IPS-15b (cell line): ENCODE results near the gene LYVE1.
"Not testable (repeated sequence)": the region's sequence is repeated elsewhere in the genome, so short reads cannot be mapped to it uniquely, and the experiment has no call there.

Source experiments
- H3K27me3 ChIP-seq: one replicate; pipeline ENCODE4 v1.6.1; 2013; ENCODE audit warnings: low read length; ENCODE audit not compliant: control insufficient read depth, insufficient read depth
- H3K36me3 ChIP-seq: one replicate; pipeline ENCODE4 v1.6.1; 2013; ENCODE audit warnings: low read length; ENCODE audit not compliant: control insufficient read depth, insufficient read depth
- H3K4me1 ChIP-seq: one replicate; pipeline ENCODE4 v1.6.1; 2013; ENCODE audit warnings: mild to moderate bottlenecking, low read length; ENCODE audit not compliant: control insufficient read depth, insufficient read depth
- H3K4me3 ChIP-seq: one replicate; pipeline ENCODE4 v1.5.1; 2013; ENCODE audit warnings: low read depth, low read length
- H3K9ac ChIP-seq: one replicate; pipeline ENCODE4 v1.6.1; 2013; ENCODE audit warnings: low read depth, mild to moderate bottlenecking, low read length
- H3K9me3 ChIP-seq: one replicate; pipeline ENCODE4 v1.6.1; 2013; ENCODE audit warnings: mild to moderate bottlenecking, low read length; ENCODE audit not compliant: control insufficient read depth, insufficient read depth

LYVE1 gene

GRCh38 chr11:10602945-10603344 lies 34.5 kb upstream of the LYVE1 start:
- no peaks in the 10 kb centered on the region for H3K27me3 ChIP-seq
- peaks cover 3% of the 10 kb centered on the region for H3K4me1 ChIP-seq
- no peak overlapping the region for H3K9ac ChIP-seq
- H3K36me3 ChIP-seq: no peaks in the 10 kb centered on the region
- H3K9me3 ChIP-seq: no peaks in the 10 kb centered on the region
- H3K4me3 ChIP-seq: no peak overlapping the region

GRCh38 chr11:10602366-10602765 lies 33.9 kb upstream of the LYVE1 start:
- no peaks in the 10 kb centered on the region for H3K27me3 ChIP-seq
- H3K36me3 ChIP-seq: no peaks in the 10 kb centered on the region
- peaks cover 3% of the 10 kb centered on the region for H3K4me1 ChIP-seq
- H3K4me3 ChIP-seq: no peak overlapping the region
- no peaks in the 10 kb centered on the region for H3K9me3 ChIP-seq
- no peak overlapping the region for H3K9ac ChIP-seq

GRCh38 chr11:10601837-10602236 lies 33.4 kb upstream of the LYVE1 start:
- no peaks in the 10 kb centered on the region for H3K36me3 ChIP-seq
- H3K27me3 ChIP-seq: no peaks in the 10 kb centered on the region
- no peak overlapping the region for H3K4me3 ChIP-seq
- H3K9me3 ChIP-seq: no peaks in the 10 kb centered on the region
- peaks cover 3% of the 10 kb centered on the region for H3K4me1 ChIP-seq
- no peak overlapping the region for H3K9ac ChIP-seq

- Histone ChIP-seq H3K9ac (no peak overlapping the region), H3K36me3 (no peaks in the 10 kb centered on the region), H3K27me3 (no peaks in the 10 kb centered on the region), H3K4me3 (no peak overlapping the region), H3K4me1 (peaks cover under 1% of the 10 kb centered on the region), H3K9me3 (no peaks in the 10 kb centered on the region)
These were observed 32.2 kb upstream of the LYVE1 start for GRCh38 chr11:10600570-10601248.

- Histone ChIP-seq H3K9me3 (no peaks in the 10 kb centered on the region), H3K4me3 (no peak overlapping the region), H3K27me3 (no peaks in the 10 kb centered on the region), H3K4me1 (no peaks in the 10 kb centered on the region), H3K36me3 (no peaks in the 10 kb centered on the region), H3K9ac (no peak overlapping the region)
These were observed 31.1 kb upstream of the LYVE1 start for GRCh38 chr11:10599388-10600175.

GRCh38 chr11:10598816-10599215 lies 30.4 kb upstream of the LYVE1 start:
- Histone ChIP-seq H3K4me1 (no peaks in the 10 kb centered on the region), H3K4me3 (no peak overlapping the region), H3K36me3 (no peaks in the 10 kb centered on the region), H3K9ac (no peak overlapping the region), H3K9me3 (no peaks in the 10 kb centered on the region), H3K27me3 (no peaks in the 10 kb centered on the region)

GRCh38 chr11:10597877-10598351 lies 29.4 kb upstream of the LYVE1 start:
- H3K4me1 ChIP-seq: no peaks in the 10 kb centered on the region
- no peaks in the 10 kb centered on the region for H3K36me3 ChIP-seq
- H3K9ac ChIP-seq: no peak overlapping the region
- no peaks in the 10 kb centered on the region for H3K27me3 ChIP-seq
- no peak overlapping the region for H3K4me3 ChIP-seq
- no peaks in the 10 kb centered on the region for H3K9me3 ChIP-seq

- not testable (repeated sequence) for H3K27me3 ChIP-seq, H3K4me1 ChIP-seq
These were observed 27.4 kb upstream of the LYVE1 start for GRCh38 chr11:10595840-10596239.

GRCh38 chr11:10594407-10594806 lies 25.9 kb upstream of the LYVE1 start:
- no peaks in the 10 kb centered on the region for H3K9me3 ChIP-seq
- H3K4me1 ChIP-seq: no peaks in the 10 kb centered on the region
- no peak overlapping the region for H3K4me3 ChIP-seq
- no peak overlapping the region for H3K9ac ChIP-seq
- no peaks in the 10 kb centered on the region for H3K36me3 ChIP-seq
- no peaks in the 10 kb centered on the region for H3K27me3 ChIP-seq

More at GRCh38 chr11:10595840-10596239, 27.4 kb upstream of the LYVE1 start:
- H3K4me3 ChIP-seq, H3K9ac ChIP-seq, H3K9me3 ChIP-seq, H3K36me3 ChIP-seq: not testable (repeated sequence)

GRCh38 chr11:10592331-10592730 lies 23.9 kb upstream of the LYVE1 start:
- H3K9ac ChIP-seq: no peak overlapping the region
- H3K36me3 ChIP-seq: no peaks in the 10 kb centered on the region
- no peaks in the 10 kb centered on the region for H3K4me1 ChIP-seq

GRCh38 chr11:10591741-10592140 lies 23.3 kb upstream of the LYVE1 start:
- no peaks in the 10 kb centered on the region for H3K4me1 ChIP-seq
- H3K27me3 ChIP-seq: no peaks in the 10 kb centered on the region
- no peaks in the 10 kb centered on the region for H3K36me3 ChIP-seq
- no peak overlapping the region for H3K4me3 ChIP-seq
- no peak overlapping the region for H3K9ac ChIP-seq
- H3K9me3 ChIP-seq: no peaks in the 10 kb centered on the region

More at GRCh38 chr11:10592331-10592730, 23.9 kb upstream of the LYVE1 start:
- no peak overlapping the region for H3K4me3 ChIP-seq
- no peaks in the 10 kb centered on the region for H3K9me3 ChIP-seq
- H3K27me3 ChIP-seq: no peaks in the 10 kb centered on the region
